T-cell (primary cell): Measurements from ENCODE around the gene PDE4B. TPM values are rescaled to one million over a fixed set of nuclear protein-coding genes. Genes with fewer than 3 reads are reported as not detected.

Source experiments
- ATAC-seq, 4 experiments: fragments of 200-7000 bp in 3 of 4; fragments of 150-1000 bp in 1 of 4; cut with Tn5 transposase; replicated peaks in 1 of 4; 1 replicate in 3 of 4; 2 replicates in 1 of 4; pipeline ENCODE4 v1.10.0; 2021; ENCODE audit warnings: moderate library complexity in 3 of 4, mild to moderate bottlenecking in 2 of 4, moderate number of reproducible peaks in 1 of 4
- CTCF ChIA-PET, 2 donors: fragments of 300-600 bp; sonication (Branson Sonifier 250); formaldehyde crosslinking; loops; one replicate each; lab custom pipeline; 2022; ENCODE audit warnings: antibody characterized with exemption in 2 of 2; lab: Charles Lee
- POLR2A ChIA-PET, 2 donors: fragments of 300-600 bp; sonication (Branson Sonifier 250); formaldehyde crosslinking; loops; one replicate each; lab custom pipeline; 2022; ENCODE audit warnings: antibody characterized with exemption in 2 of 2; lab: Charles Lee
- DNase-seq, 35 experiments: peaks; one replicate each; pipeline versions ENCODE4 v3.0.0 to v3.0.0-alpha.2; 2013 to 2023
- H3K27ac ChIP-seq: one replicate; pipeline ENCODE4 v1.5.1; 2013; ENCODE audit warnings: low read length
- H3K27me3 ChIP-seq, 2 experiments: replicated peaks in 1 of 2; 1 replicate in 1 of 2; 2 replicates in 1 of 2; pipeline versions ENCODE4 v1.6.1 to v1.7.0; 2013; ENCODE audit warnings: low read length in 1 of 2, mixed read lengths in 1 of 2; ENCODE audit not compliant: control insufficient read depth in 2 of 2, insufficient read depth in 2 of 2; ENCODE audit errors: extremely low read depth in 1 of 2
- H3K36me3 ChIP-seq, 2 donors: 1 replicate in 1 of 2; 2 replicates in 1 of 2; pipeline versions ENCODE4 v1.6.1 to v1.7.0; 2013; ENCODE audit warnings: low read length in 1 of 2; ENCODE audit not compliant: control insufficient read depth in 2 of 2, insufficient read depth in 1 of 2; ENCODE audit errors: extremely low read depth in 1 of 2
- H3K4me1 ChIP-seq, 2 experiments: 1 replicate in 1 of 2; 2 replicates in 1 of 2; pipeline versions ENCODE4 v1.6.1 to v1.7.0; 2013; ENCODE audit warnings: low read length in 2 of 2, mixed read lengths in 1 of 2; ENCODE audit not compliant: insufficient read depth in 2 of 2, control insufficient read depth in 1 of 2; ENCODE audit errors: extremely low read depth in 1 of 2
- H3K4me3 ChIP-seq, 2 donors: 1 replicate in 1 of 2; 2 replicates in 1 of 2; pipeline versions ENCODE4 v1.5.1 to v1.7.0; 2013; ENCODE audit warnings: mild to moderate bottlenecking in 2 of 2, low read length in 1 of 2, moderate library complexity in 1 of 2; ENCODE audit not compliant: control insufficient read depth in 1 of 2; ENCODE audit errors: extremely low read depth in 1 of 2
- H3K9me3 ChIP-seq: 2 replicates; pipeline ENCODE4 v1.7.0; 2013
- H3K27ac Mint-ChIP-seq, 2 donors: one replicate each; pipeline ENCODE4 v1.8.0; 2020 to 2021; ENCODE audit warnings: mild to moderate bottlenecking in 2 of 2, mixed read lengths in 2 of 2
- H3K27me3 Mint-ChIP-seq, 2 donors: one replicate each; pipeline ENCODE4 v1.8.0; 2021 to 2022; ENCODE audit warnings: mixed read lengths in 2 of 2
- H3K36me3 Mint-ChIP-seq: one replicate; pipeline ENCODE4 v1.8.0; 2021; ENCODE audit warnings: mixed read lengths
- H3K4me1 Mint-ChIP-seq, 3 donors: one replicate each; pipeline ENCODE4 v1.8.0; 2020 to 2022; ENCODE audit warnings: mixed read lengths in 3 of 3, mild to moderate bottlenecking in 1 of 3
- H3K4me3 Mint-ChIP-seq, 3 donors: one replicate each; pipeline ENCODE4 v1.8.0; 2020 to 2022; ENCODE audit warnings: mild to moderate bottlenecking in 3 of 3, mixed read lengths in 3 of 3, moderate library complexity in 3 of 3
- H3K9me3 Mint-ChIP-seq, 3 donors: one replicate each; pipeline ENCODE4 v1.8.0; 2020 to 2022; ENCODE audit warnings: mixed read lengths in 3 of 3
- WGBS: methylation state at CpG from one replicate; pipeline ENCODE4 v1.1.5; 2013; ENCODE audit warnings: missing lambda C conversion rate; ENCODE audit not compliant: insufficient coverage; 5-methylcytosine and 5-hydroxymethylcytosine counted together
- total RNA-seq, 35 experiments: library from RNA in 6 of 35; stranded (reverse) in 6 of 35; fragments of 120-200 nt in 1 of 35; gene quantifications; one replicate each; pipeline versions ENCODE4 v1.2.1 to v1.2.4 and lab custom pipeline; 2013 to 2026

Gene PDE4B
- total RNA-seq, 5 donors from 2014 or later (not counting 1 experiment from before 2014, with no cell fraction given) = 46.3 to 103 (median 54.1) TPM

GRCh38 chr1:66395202-66396061 lies 602.7 kb downstream of the PDE4B start:
- no peaks in the 10 kb centered on the region for H3K27me3 Mint-ChIP-seq
- H3K4me3 ChIP-seq = no peak overlapping the region
- ChIA-PET POLR2A (no interaction called here), CTCF (interaction anchor here (0.5 to 1.5 kb wide), 3 partner anchors 9 to 47 kb away, joined by 3 read pairs; no protein-coding TSS in a partner anchor)
- no peaks in the 10 kb centered on the region for H3K9me3 ChIP-seq
- H3K27ac ChIP-seq = no peak overlapping the region
- H3K4me3 Mint-ChIP-seq = no peak overlapping the region
- no peaks in the 10 kb centered on the region for H3K36me3 Mint-ChIP-seq
- no peaks in the 10 kb centered on the region for H3K4me1 ChIP-seq
- 60% methylated on average over 3 of the region's 9 CpGs for WGBS
- no peaks in the 10 kb centered on the region for H3K27me3 ChIP-seq
- H3K27ac Mint-ChIP-seq = no peak overlapping the region
- peaks cover 0 to 3% (median 2%) of the 10 kb centered on the region in 3 donors for H3K9me3 Mint-ChIP-seq
- DNase-seq (no peak), ATAC-seq (no peak)
- peaks cover 5 to 16% (median 8%) of the 10 kb centered on the region in 3 donors for H3K4me1 Mint-ChIP-seq
- H3K36me3 ChIP-seq = no peaks in the 10 kb centered on the region

DNA sequence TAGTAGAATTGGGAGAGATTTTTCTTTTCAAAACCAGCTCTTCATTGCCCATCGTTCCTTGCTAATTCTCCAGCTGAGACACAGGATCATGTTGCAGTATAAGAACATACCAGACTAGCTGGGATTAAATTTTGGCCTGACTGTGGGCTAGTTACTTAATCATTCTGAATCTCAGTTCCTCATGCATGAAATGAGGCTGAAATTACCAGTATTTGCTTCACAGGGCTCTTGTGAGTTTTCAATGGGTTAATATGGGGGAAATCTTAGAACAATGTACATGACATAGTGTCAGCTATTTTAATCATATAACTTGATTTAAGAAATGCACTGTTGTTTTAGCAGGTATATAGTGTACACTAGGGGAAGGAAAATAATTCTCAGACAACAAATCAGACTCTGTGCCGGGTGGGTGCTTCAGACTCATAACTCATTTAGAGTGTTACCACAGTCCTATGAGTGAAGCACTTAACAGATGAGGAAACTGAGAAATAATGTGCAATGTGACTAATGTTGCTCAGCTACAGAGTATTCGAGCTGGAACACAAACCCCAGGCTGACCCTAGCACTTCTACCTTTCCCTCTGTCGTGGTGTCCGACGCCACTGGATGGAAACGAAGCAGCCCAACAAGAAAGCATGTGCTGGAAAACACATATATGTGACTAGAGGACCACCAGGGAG lies 603.7 kb downstream of the PDE4B start:
- Mint-ChIP-seq H3K4me3 (no peak overlapping the region), H3K27me3 (no peaks in the 10 kb centered on the region), H3K9me3 (peaks cover 0 to 3% (median 0%) of the 10 kb centered on the region in 3 donors), H3K4me1 (peaks cover 6 to 22% (median 8%) of the 10 kb centered on the region in 3 donors), H3K27ac (no peak overlapping the region), H3K36me3 (no peaks in the 10 kb centered on the region)
- Histone ChIP-seq H3K27me3 (no peaks in the 10 kb centered on the region), H3K4me1 (no peaks in the 10 kb centered on the region), H3K4me3 (no peak overlapping the region), H3K9me3 (no peaks in the 10 kb centered on the region), H3K27ac (no peak overlapping the region), H3K36me3 (no peaks in the 10 kb centered on the region)
- ATAC-seq (no peak), DNase-seq (no peak)
- ChIA-PET CTCF (interaction anchor here (0.5 to 1.5 kb wide), 3 partner anchors 10 to 46 kb away, joined by 3 read pairs; no protein-coding TSS in a partner anchor), POLR2A (no interaction called here)
- 20% methylated on average over 1 of the region's 7 CpGs for WGBS

DNA sequence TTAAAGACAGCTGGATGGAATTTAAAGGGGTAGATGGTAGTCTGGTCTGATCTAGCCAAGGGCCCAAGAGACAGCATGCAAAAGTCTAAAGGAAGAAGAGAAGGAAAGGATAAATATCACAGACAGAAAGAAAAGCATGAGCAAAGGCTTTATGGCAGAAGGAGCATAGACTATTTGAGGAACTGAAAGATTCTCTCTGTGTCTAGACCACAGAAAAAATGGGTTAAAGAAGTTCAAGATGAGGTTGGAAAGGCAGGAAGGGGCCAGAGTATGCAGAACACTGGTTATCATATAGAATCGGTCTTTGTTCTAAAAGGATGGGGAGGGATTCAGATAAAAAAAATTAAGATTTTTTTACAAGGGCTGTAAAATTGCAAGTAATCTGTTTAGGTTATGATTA lies 604.5 kb downstream of the PDE4B start:
- Histone ChIP-seq H3K27me3 (no peaks in the 10 kb centered on the region), H3K4me3 (no peak overlapping the region), H3K4me1 (no peaks in the 10 kb centered on the region), H3K9me3 (no peaks in the 10 kb centered on the region), H3K27ac (no peak overlapping the region), H3K36me3 (no peaks in the 10 kb centered on the region)
- H3K4me1 Mint-ChIP-seq = peaks cover 6 to 25% (median 8%) of the 10 kb centered on the region in 3 donors
- H3K36me3 Mint-ChIP-seq = no peaks in the 10 kb centered on the region
- H3K27me3 Mint-ChIP-seq = no peaks in the 10 kb centered on the region
- H3K27ac Mint-ChIP-seq = no peak overlapping the region
- no CpG with 5 or more reads among the region's 1 CpG for WGBS
- ATAC-seq (no peak), DNase-seq (no peak)
- CTCF ChIA-PET = no interaction called here
- H3K4me3 Mint-ChIP-seq = no peak overlapping the region
- peaks cover 0 to 3% (median 0%) of the 10 kb centered on the region in 3 donors for H3K9me3 Mint-ChIP-seq
- POLR2A ChIA-PET = no interaction called here

GRCh38 chr1:66399888-66400529 lies 607.3 kb downstream of the PDE4B start:
- Mint-ChIP-seq H3K4me1 (peaks cover 6 to 28% (median 7%) of the 10 kb centered on the region in 3 donors), H3K4me3 (no peak overlapping the region), H3K27ac (no peak overlapping the region), H3K36me3 (no peaks in the 10 kb centered on the region), H3K9me3 (no peaks in the 10 kb centered on the region), H3K27me3 (no peaks in the 10 kb centered on the region)
- POLR2A ChIA-PET = no interaction called here
- no peaks in the 10 kb centered on the region for H3K4me1 ChIP-seq
- no CpG with 5 or more reads among the region's 3 CpGs for WGBS
- ATAC-seq (no peak), DNase-seq (no peak)
- H3K36me3 ChIP-seq = no peaks in the 10 kb centered on the region
- no peak overlapping the region for H3K4me3 ChIP-seq
- H3K27ac ChIP-seq = no peak overlapping the region
- H3K9me3 ChIP-seq = no peaks in the 10 kb centered on the region
- CTCF ChIA-PET = interaction anchor here in 1 of 2 donors (0.6 kb wide), 1 partner anchor 170 kb away, joined by 3 read pairs; no protein-coding TSS in a partner anchor
- no peaks in the 10 kb centered on the region for H3K27me3 ChIP-seq

DNA sequence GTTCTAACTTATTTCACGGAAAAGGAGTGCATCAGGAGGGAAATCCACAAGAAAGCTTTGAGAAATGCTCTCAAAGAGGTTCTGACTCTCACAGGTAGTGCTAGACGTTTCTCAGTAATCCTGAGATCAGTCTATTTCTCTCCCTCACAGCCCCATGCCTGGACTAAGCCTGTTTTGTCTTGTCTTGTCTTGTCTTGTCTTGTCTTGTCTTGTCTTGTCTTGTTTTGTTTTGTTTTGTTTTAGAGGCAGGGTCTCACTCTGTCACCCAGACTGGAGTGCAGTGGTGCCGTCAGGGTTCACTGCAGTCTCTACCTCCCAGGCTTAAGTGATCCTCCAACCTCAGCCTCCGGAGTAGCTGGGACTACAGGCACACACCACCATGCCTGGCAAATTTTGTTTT lies 608.0 kb downstream of the PDE4B start:
- WGBS = 100% methylated on average over 1 of the region's 4 CpGs
- Mint-ChIP-seq H3K4me1 (peaks cover 6 to 28% (median 7%) of the 10 kb centered on the region in 3 donors), H3K36me3 (no peaks in the 10 kb centered on the region), H3K27me3 (no peaks in the 10 kb centered on the region), H3K27ac (no peak overlapping the region), H3K9me3 (no peaks in the 10 kb centered on the region), H3K4me3 (no peak overlapping the region)
- Histone ChIP-seq H3K9me3 (no peaks in the 10 kb centered on the region), H3K4me3 (no peak overlapping the region), H3K27ac (no peak overlapping the region), H3K36me3 (no peaks in the 10 kb centered on the region), H3K27me3 (no peaks in the 10 kb centered on the region), H3K4me1 (no peaks in the 10 kb centered on the region)
- ATAC-seq (no peak), DNase-seq (no peak)
- POLR2A ChIA-PET = interaction anchor here in 1 of 2 donors (0.5 kb wide), 1 partner anchor 26 kb away, joined by 3 read pairs; no protein-coding TSS in a partner anchor
- CTCF ChIA-PET = no interaction called here

DNA sequence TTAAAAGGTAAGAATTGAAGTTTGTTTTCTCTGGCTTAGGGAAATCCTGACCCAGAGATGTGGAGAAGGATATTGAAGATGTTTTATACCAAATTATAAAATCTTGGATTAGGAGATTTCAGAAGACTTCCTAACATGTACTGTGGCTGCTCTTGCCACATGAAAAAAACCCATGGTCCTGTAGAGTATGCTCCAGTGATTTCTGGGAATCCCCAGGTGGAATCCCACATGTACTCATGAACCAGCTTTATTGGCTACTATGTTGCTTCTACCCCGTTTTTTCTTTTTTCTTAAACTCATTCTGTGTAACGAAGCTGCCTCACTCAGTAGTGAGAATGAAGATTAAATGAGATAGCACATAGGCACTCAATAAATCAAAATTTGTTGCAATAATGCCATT lies 608.5 kb downstream of the PDE4B start:
- Mint-ChIP-seq H3K36me3 (no peaks in the 10 kb centered on the region), H3K4me3 (no peak overlapping the region), H3K4me1 (peaks cover 6 to 28% (median 7%) of the 10 kb centered on the region in 3 donors), H3K9me3 (no peaks in the 10 kb centered on the region), H3K27me3 (no peaks in the 10 kb centered on the region), H3K27ac (no peak overlapping the region)
- ATAC-seq = no peak
- Histone ChIP-seq H3K27me3 (no peaks in the 10 kb centered on the region), H3K4me1 (no peaks in the 10 kb centered on the region), H3K27ac (no peak overlapping the region), H3K9me3 (no peaks in the 10 kb centered on the region), H3K4me3 (no peak overlapping the region), H3K36me3 (no peaks in the 10 kb centered on the region)
- WGBS = no CpG with 5 or more reads among the region's 2 CpGs
- CTCF ChIA-PET = no interaction called here
- POLR2A ChIA-PET = interaction anchor here in 1 of 2 donors (0.6 kb wide), 1 partner anchor 35 kb away, joined by 4 read pairs; no protein-coding TSS in a partner anchor
- no peak for DNase-seq
